Smooth muscle cell (in vitro differentiated cells): ENCODE data around the gene NACAD. TPM values are rescaled to one million over a fixed set of nuclear protein-coding genes. Genes with fewer than 3 reads are reported as not detected.

ENCODE experiments used
- DNase-seq: peaks from one replicate; lab custom pipeline; 2025; ENCODE audit not compliant: unreplicated experiment; lab: John Stamatoyannopoulos, UW
- H2AFZ ChIP-seq: fragments of 200-600 bp; sonication (generic); 2 replicates; pipeline ENCODE4 v1.6.0; 2016; ENCODE audit warnings: antibody characterized with exemption, low read depth, mild to moderate bottlenecking
- H3F3A ChIP-seq: fragments of 200-600 bp; sonication (generic); 2 replicates; pipeline ENCODE4 v1.6.0; 2017; ENCODE audit warnings: antibody characterized with exemption, low read depth
- H3K27ac ChIP-seq: fragments of 200-600 bp; sonication (generic); 2 replicates; pipeline ENCODE4 v1.5.1; 2016; ENCODE audit warnings: low read depth, mild to moderate bottlenecking
- H3K27me3 ChIP-seq: fragments of 200-600 bp; sonication (generic); 2 replicates; pipeline ENCODE4 v1.6.1; 2016; ENCODE audit warnings: low read depth, mild to moderate bottlenecking
- H3K36me3 ChIP-seq: fragments of 200-600 bp; sonication (generic); 2 replicates; pipeline ENCODE4 v1.5.1; 2016; ENCODE audit warnings: low read depth
- H3K4me1 ChIP-seq: fragments of 200-600 bp; sonication (generic); 2 replicates; pipeline ENCODE4 v1.5.1; 2016; ENCODE audit warnings: low read depth
- H3K4me2 ChIP-seq: fragments of 200-600 bp; sonication (generic); 2 replicates; pipeline ENCODE4 v1.6.0; 2016; ENCODE audit warnings: mild to moderate bottlenecking
- H3K4me3 ChIP-seq: fragments of 200-600 bp; sonication (generic); 2 replicates; pipeline ENCODE4 v1.5.1; 2016; ENCODE audit warnings: mild to moderate bottlenecking
- H3K79me2 ChIP-seq: fragments of 200-600 bp; sonication (generic); 2 replicates; pipeline ENCODE4 v1.6.0; 2016; ENCODE audit warnings: low read depth, mild to moderate bottlenecking
- H3K9ac ChIP-seq: fragments of 200-600 bp; sonication (generic); 2 replicates; pipeline ENCODE4 v1.6.0; 2016; ENCODE audit warnings: low read depth
- H3K9me3 ChIP-seq: fragments of 200-600 bp; sonication (generic); replicated peaks from 2 replicates; pipeline ENCODE4 v1.5.1; 2016; ENCODE audit warnings: low read depth
- H4K20me1 ChIP-seq: fragments of 200-600 bp; sonication (generic); 2 replicates; pipeline ENCODE4 v1.6.0; 2016; ENCODE audit warnings: low read depth
- CTCF ChIP-seq: fragments of 200-600 bp; sonication (generic); IDR thresholded peaks from 2 replicates; pipeline ENCODE4 v1.5.1; 2017; ENCODE audit warnings: borderline replicate concordance, mild to moderate bottlenecking, antibody characterized with exemption; ENCODE audit not compliant: insufficient read depth, poor library complexity, severe bottlenecking
- WGBS: methylation state at CpG from one replicate; pipeline ENCODE4 v1.1.7; 2016; ENCODE audit warnings: low lambda C conversion rate; 5-methylcytosine and 5-hydroxymethylcytosine counted together
- polyA plus RNA-seq: library from polyadenylated mRNA; unstranded; fragments of >200 nt; fragmentation: Nextera tagmentation; extraction: Ambion mirVana; gene quantifications from 2 replicates; pipeline ENCODE4 v1.2.1, GENCODE V29; 2016
- total RNA-seq: library from RNA; depleted of rRNA; stranded (reverse); fragments of >200 nt; gene quantifications from 2 replicates; pipeline ENCODE4 v1.2.3, GENCODE V29; 2014

NACAD gene
- total and polyA plus RNA-seq, 2 experiments from 2014 or later = 5.3 to 12.5 TPM

GRCh38 chr7:45100761-45101480, 12.2 kb upstream of the NACAD start:
- H2AFZ ChIP-seq = no peak overlapping the region
- peaks cover 16% of the 10 kb centered on the region for H4K20me1 ChIP-seq
- H3F3A ChIP-seq = no peaks in the 10 kb centered on the region
- H3K36me3 ChIP-seq = peaks cover 3% of the 10 kb centered on the region
- no peak overlapping the region for H3K4me2 ChIP-seq
- no peak overlapping the region for H3K9ac ChIP-seq
- no peak overlapping the region for H3K4me3 ChIP-seq
- no peaks in the 10 kb centered on the region for H3K9me3 ChIP-seq
- H3K27me3 ChIP-seq = no peaks in the 10 kb centered on the region
- no peaks in the 10 kb centered on the region for H3K4me1 ChIP-seq
- no peak for DNase-seq
- WGBS = 96% methylated on average over 13 of the region's 13 CpGs
- TF ChIP-seq CTCF = no peak
- no peak overlapping the region for H3K27ac ChIP-seq
- no peaks in the 10 kb centered on the region for H3K79me2 ChIP-seq

- Histone ChIP-seq H3K27me3 (no peaks in the 10 kb centered on the region), H3K4me1 (no peaks in the 10 kb centered on the region), H3K36me3 (no peaks in the 10 kb centered on the region), H3K9ac (no peak overlapping the region), H4K20me1 (peaks cover 8% of the 10 kb centered on the region), H3K27ac (no peak overlapping the region), H2AFZ (no peak overlapping the region), H3K4me3 (no peak overlapping the region), H3F3A (no peaks in the 10 kb centered on the region), H3K9me3 (no peaks in the 10 kb centered on the region), H3K4me2 (no peak overlapping the region), H3K79me2 (no peaks in the 10 kb centered on the region)
- no peak for TF ChIP-seq CTCF
- DNase-seq = no peak
- 96% methylated on average over 16 of the region's 16 CpGs for WGBS
Observed at GRCh38 chr7:45099891-45100760, 11.4 kb upstream of the NACAD start.

- Histone ChIP-seq H3K36me3 (no peaks in the 10 kb centered on the region), H3K79me2 (no peaks in the 10 kb centered on the region), H3K4me3 (no peak overlapping the region), H3K9me3 (no peaks in the 10 kb centered on the region), H3K4me2 (no peak overlapping the region), H3F3A (no peaks in the 10 kb centered on the region), H3K4me1 (no peaks in the 10 kb centered on the region), H3K9ac (no peak overlapping the region), H3K27me3 (no peaks in the 10 kb centered on the region), H4K20me1 (peaks cover 1% of the 10 kb centered on the region), H2AFZ (no peak overlapping the region), H3K27ac (no peak overlapping the region)
- DNase-seq = no peak
- 93% methylated on average over 10 of the region's 10 CpGs for WGBS
- TF ChIP-seq CTCF = no peak
Observed at GRCh38 chr7:45098983-45099839, 10.4 kb upstream of the NACAD start.
